Erythroblast (primary cell): Measurements from ENCODE around the gene PPIL6.

ENCODE experiments used
- GATA1 ChIP-seq: IDR thresholded peaks from 2 replicates; pipeline ENCODE4 v1.6.1; 2011; ENCODE audit warnings: low read depth, mild to moderate bottlenecking, control low read depth, low read length, moderate library complexity
- POLR2A ChIP-seq: IDR thresholded peaks from 2 replicates; pipeline ENCODE4 v1.6.1; 2011; ENCODE audit warnings: mild to moderate bottlenecking, low read length

DNA sequence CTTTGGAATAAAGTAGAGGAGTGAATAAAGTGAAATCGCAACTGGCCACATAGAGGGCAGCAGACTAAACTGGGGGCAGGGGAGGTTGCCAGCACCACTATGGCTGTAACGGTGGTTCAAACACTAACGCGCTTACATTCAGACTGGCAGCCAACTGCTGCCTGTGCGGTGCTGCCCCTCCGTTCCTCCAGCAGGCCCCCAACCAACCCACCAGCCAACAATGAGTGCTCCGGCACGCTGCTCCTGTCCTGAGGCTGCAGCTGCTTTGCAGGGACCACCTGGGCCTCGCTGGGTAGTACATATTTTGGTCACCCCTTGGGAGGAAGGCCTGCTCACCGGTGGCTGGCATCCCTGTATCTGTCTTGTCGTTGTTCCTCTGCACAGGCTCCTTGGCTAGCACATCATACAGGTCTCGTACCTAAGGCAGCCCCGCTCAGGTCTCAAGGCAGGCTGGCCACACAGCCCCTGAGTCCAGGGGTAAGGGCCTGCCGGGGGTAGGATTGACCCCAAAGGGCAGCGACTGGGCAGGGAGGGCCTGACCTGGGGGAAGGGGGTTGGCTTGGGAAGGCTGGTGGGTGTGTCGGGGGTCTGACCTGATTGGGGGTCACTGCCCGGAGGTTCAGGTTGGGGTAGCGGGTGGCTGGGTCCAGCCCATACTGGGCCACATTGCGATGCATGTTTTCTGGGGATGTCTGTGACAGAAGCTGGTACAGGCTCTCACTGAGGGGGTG is 8.8 kb upstream of the PPIL6 start:
- TF ChIP-seq POLR2A: no peak
- no peak for TF ChIP-seq GATA1
